Fibroblast of the aortic adventitia (primary cell): ENCODE results near the gene KRIT1. TPM values are rescaled to one million over a fixed set of nuclear protein-coding genes. Genes with fewer than 3 reads are reported as not detected.

ENCODE experiments used
- DNase-seq: peaks from one replicate; pipeline ENCODE4 v3.0.0-alpha.2; 2010; ENCODE audit warnings: low read depth
- H3K4me3 ChIP-seq: 2 replicates; pipeline ENCODE4 v1.5.1; 2011; ENCODE audit warnings: low read depth, mild to moderate bottlenecking, control low read depth, low read length, moderate library complexity
- total RNA-seq: library from RNA; depleted of rRNA; stranded (reverse); fragments of >200 nt; gene quantifications from 2 replicates; pipeline ENCODE4 v1.2.3, GENCODE V29; 2012; ENCODE audit warnings: low replicate concordance
- TF ChIP-seq, protein P1 (sequence below): IDR thresholded peaks from 2 replicates; pipeline ENCODE4 v1.5.1; 2011; ENCODE audit warnings: mild to moderate bottlenecking, low read length, control low read depth, inconsistent platforms; ENCODE audit not compliant: insufficient read depth

Gene KRIT1
- total RNA-seq, 1 donor, result 53.1 TPM

DNA sequence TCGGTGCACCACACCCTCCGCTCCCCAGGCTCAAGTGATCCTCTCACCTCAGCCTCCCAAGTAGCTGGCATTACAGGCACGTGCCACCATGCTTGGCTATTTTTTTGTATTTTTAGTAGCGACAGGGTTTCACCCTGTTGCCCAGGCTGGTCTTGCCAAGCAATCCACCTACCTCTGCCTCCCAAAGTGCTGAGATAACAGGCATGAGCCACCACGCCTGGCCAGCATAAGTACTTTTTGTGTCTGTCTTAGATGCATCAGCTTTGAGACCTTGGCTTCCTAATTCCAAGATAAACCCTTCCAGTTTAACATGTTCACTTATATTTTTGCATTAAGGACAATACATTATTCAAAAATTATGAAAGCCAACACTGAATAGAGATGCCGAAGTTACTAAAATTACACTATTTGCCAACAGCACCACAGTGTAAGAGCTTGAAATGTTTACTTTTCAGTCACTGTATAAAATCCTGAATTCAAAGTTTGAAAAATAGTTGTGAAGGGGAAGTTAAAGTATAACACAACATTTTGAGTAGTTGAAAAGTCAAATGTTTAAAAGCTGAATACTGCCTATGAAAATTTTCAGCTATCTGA is 36.6 kb upstream of the KRIT1 start:
- TF ChIP-seq, protein P1, sequence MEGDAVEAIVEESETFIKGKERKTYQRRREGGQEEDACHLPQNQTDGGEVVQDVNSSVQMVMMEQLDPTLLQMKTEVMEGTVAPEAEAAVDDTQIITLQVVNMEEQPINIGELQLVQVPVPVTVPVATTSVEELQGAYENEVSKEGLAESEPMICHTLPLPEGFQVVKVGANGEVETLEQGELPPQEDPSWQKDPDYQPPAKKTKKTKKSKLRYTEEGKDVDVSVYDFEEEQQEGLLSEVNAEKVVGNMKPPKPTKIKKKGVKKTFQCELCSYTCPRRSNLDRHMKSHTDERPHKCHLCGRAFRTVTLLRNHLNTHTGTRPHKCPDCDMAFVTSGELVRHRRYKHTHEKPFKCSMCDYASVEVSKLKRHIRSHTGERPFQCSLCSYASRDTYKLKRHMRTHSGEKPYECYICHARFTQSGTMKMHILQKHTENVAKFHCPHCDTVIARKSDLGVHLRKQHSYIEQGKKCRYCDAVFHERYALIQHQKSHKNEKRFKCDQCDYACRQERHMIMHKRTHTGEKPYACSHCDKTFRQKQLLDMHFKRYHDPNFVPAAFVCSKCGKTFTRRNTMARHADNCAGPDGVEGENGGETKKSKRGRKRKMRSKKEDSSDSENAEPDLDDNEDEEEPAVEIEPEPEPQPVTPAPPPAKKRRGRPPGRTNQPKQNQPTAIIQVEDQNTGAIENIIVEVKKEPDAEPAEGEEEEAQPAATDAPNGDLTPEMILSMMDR, result no peak
- no peak overlapping the region for H3K4me3 ChIP-seq
- DNase-seq, result no peak

DNA sequence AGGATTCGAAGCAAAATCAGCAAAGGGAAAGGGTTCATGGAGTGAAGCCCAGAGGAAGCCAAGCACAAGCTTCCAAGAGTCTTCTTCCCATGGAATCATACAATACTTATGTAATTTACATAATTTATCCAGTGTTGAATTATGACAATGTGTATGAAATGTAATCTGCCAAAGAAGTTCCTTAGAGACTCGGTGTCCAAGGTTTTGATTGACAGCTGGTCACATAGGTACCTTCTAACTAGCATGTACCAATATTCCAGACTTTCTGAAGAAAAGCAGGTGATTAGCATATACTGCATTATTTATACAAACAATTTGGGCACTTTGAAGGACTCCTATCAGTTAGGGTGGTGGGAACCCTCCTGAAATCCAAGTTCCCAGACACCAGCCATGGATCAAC is 35.3 kb upstream of the KRIT1 start:
- no peak overlapping the region for H3K4me3 ChIP-seq
- no peak for DNase-seq
- TF ChIP-seq, protein P1, result no peak

DNA sequence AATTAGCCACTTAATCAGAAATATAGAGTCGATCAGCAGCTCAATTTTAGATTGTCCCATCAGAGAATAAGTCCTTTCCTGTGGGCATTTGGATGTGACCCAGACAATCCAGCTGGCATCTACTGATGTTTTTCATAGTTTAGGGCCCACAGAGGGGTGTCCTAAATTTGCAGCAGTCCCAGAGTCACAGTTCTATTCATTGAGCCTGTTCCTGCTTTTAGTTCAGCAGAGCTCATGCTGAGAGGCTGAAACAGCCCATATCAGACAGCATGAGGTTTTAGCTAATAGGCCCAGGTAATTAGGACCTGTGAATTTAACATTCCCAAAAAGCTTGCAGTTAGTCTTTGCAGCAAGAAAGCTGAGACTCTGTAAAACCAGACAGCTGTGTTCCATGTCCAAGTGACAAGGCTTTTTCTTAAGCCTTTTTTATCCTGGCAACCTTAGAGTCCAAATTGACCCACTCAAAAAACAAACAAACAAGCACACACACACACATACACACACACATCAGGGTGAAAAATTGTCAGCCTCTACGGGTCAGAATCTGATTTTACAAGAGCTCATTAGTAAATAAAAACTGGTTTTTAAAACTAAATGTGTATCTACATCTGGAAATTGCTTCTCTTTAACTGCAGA is 33.8 kb upstream of the KRIT1 start:
- TF ChIP-seq, protein P1, result no peak
- no peak for DNase-seq
- H3K4me3 ChIP-seq, result no peak overlapping the region

DNA sequence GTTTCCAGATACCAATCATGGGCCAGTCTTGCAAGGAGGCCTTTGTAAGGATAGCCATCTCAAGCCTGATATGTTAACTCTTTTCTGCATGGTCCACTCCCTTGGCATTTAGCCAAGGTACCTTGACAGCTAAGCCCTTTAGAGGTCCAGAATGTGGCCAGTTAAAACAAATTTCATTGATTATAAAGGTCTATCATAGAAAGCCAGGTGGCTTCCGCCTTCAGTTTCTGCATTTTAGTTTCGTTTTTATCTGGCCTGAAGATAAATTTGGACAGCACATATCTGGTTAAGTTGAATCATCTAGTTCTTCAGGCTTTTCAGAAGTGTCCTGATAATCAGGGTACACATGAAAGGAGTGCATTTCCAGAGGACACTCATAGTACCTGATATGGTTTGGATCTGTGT is 30.7 kb upstream of the KRIT1 start:
- TF ChIP-seq, protein P1, result no peak
- no peak overlapping the region for H3K4me3 ChIP-seq
- DNase-seq, result no peak

DNA sequence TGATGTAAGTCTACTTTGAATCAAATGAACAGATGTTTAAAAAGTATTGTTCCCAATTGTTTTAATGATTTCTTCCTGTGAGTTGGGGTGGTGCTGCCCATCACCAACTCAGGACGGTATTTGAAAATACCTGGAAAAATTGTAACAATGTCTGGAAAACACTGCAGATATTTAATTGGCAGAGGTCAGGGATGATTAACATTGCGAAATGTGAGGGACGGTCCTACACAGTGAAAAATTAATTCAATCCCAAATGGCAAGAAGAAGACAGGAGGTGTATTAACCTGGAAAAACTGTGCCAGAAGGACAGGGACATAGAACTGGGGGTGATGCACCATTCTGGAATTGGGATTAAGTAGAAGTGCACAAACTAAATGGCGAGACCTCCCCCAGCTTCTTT is 29.6 kb upstream of the KRIT1 start:
- TF ChIP-seq, protein P1, result no peak
- DNase-seq, result no peak
- H3K4me3 ChIP-seq, result no peak overlapping the region

DNA sequence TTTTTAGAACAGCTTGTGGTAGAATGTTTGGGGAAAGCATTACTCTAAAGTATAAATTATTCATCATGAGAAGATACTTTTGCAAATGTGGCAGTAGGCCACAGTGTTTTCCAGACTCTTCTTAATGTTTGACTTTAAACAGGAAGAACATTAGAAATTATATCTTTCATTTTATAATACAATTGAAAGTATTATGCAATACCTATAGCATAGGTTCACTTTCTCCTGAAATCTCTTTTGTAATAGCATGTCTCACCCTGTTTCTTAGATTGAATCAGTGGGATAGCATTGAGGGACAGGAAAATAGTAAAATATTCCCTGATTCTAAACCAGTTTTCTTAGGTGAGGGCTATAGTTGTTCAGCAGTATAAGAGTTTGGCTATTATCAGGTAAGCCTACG is 23.2 kb upstream of the KRIT1 start:
- TF ChIP-seq, protein P1, result no peak
- no peak for DNase-seq
- H3K4me3 ChIP-seq, result no peak overlapping the region
